ENCODE results near the gene THTPA.

DNA sequence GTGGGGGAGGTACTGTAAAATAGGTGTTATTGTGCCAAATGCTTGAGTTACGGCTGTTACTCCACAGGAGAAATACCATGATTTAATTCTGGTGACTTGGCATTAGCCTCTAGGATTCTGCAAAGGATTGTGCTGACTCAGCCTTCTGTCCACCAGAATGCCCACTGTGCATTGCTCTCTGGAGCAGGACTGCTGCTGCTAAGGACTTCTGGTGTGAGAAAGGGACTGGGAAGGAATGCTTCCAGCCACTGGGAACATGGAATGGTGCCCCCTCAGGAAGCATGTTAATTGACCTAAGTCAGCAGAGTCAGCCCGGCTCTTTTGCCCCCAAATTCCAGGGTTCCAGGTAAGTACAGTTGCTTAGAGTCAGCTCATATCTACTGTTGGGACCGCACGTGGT is 37.4 kb upstream of the THTPA start:
- TF ChIP-seq, protein P1, sequence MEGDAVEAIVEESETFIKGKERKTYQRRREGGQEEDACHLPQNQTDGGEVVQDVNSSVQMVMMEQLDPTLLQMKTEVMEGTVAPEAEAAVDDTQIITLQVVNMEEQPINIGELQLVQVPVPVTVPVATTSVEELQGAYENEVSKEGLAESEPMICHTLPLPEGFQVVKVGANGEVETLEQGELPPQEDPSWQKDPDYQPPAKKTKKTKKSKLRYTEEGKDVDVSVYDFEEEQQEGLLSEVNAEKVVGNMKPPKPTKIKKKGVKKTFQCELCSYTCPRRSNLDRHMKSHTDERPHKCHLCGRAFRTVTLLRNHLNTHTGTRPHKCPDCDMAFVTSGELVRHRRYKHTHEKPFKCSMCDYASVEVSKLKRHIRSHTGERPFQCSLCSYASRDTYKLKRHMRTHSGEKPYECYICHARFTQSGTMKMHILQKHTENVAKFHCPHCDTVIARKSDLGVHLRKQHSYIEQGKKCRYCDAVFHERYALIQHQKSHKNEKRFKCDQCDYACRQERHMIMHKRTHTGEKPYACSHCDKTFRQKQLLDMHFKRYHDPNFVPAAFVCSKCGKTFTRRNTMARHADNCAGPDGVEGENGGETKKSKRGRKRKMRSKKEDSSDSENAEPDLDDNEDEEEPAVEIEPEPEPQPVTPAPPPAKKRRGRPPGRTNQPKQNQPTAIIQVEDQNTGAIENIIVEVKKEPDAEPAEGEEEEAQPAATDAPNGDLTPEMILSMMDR (conservative IDR thresholded peaks at IDR 0.05), result no peak
- no peak for TF ChIP-seq EZH2 (IDR thresholded peaks at IDR 0.05; ENCODE audit: low read depth)
